GM03348 (cell line): ENCODE results near the gene PACS2.
"Not testable (repeated sequence)": the region's sequence is repeated elsewhere in the genome, so short reads cannot be mapped to it uniquely, and the experiment has no call there.

ENCODE experiments used
- DNase-seq: peaks from one replicate; pipeline ENCODE4 v3.0.0; 2012; ENCODE audit warnings: low spot score

Gene PACS2

DNA sequence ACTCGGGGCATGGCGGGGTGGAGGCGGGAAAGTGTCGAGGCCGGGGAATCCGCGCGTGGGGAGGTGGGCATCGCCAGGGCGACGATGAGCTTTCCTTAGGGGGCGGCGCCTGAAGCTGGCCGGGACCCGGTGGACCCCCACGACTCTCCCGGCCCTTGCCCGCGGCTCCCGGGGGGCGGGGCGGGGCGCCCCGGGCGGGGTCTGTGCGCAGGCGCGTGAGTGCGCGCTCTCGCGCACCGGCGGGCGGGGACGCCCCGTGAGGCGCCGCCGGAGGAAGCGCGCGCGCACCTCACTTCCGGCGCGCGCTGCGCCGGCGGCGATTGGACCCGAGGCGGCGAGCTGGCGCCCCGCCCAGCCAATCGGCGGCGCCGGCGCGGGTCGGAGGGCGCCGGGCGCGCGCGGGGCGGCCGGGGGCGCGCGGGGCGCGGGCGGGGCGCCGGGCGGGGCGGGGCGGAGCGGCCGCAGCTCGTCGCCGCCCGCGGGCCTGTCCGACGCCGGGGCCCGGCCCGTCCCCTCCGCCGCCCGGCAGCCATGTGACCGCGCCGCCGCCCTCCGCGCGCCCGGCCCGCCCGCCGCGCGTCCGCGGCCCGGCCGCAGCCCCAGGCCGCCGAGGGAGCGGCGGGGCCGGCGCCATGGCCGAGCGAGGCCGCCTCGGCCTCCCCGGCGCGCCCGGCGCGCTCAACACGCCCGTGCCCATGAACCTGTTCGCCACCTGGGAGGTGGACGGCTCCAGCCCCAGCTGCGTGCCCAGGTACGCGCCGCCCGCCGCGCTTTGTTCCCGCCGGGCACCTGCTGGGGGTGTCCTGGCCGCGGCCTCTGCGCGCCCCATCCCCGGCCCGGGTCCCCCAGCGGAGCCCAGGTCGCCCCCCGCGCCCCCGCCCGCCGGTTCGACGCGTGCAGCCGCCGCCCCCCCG, at the start of gene PACS2:
Gene PACS2 (plus strand): TSS at position 462 of the 914 bp plus-strand sequence. CDS start 171 bp downstream, at position 633.
- peak; percentile 100 for DNase-seq

DNA sequence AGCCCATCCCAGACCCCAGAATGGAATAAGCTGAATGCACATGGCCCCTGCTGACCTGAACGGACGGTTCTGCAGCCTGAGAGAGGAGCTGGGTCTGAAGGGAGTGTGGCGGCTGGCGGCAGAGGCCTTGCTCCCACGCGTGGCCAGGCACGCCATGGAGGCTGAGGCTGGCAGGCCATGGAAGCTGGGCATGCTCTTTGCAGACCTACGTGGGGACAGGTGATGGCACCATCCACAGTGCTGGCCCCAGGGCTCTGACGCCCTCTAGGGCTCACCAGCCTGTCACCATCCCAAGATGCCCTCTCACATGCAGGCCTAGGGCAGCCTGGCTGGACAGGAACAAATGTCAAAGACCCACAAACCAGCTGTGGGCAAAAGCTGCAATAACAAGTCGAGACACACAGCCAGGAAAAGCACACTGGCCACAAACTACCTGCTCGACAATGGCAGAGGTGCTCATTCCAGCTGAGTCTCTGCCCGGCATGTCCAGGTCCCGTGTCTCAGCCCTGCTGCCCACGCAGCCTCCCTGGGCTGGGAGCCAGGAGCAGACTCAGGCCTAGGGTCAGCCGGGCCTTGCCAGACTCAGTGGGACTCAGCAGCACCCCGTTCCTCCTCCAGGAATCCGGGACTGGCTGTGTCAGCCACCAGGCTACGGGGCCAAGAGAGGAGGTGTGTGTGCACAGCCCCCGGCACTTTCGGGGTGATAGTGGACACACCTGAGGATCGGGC, 46.6 kb upstream of the PACS2 start:
- DNase-seq, result no peak

DNA sequence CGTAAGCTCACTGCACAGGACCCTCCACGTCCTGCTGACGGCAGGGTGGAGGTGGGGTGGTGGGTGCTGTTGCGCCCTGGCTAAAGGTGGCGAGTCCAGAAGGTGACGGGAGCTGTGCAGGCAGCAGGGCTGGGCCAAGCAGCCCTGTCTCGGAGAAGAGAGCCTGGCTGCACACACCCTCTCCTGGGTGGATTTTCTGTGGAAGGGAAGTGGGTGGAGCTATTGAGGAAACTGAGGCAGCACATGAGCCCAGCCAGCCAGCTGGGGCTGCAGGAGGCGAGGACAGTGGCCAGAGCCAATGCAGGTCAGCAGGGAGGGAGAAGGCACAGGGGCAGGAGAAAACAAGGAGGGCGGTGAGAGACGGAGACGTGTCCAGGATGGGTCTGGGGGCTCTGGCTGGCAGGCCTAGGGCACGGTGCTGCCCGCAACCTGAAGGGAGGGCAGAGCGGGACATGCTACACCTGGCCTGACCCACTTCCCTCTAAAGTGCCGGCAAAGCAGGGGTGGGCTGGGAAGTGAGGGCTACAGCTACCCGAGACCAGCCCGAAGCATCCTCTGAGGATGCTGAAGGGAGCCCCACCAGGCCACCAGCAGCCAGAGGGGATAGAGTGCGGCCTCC, 45.7 kb upstream of the PACS2 start:
- no peak for DNase-seq

DNA sequence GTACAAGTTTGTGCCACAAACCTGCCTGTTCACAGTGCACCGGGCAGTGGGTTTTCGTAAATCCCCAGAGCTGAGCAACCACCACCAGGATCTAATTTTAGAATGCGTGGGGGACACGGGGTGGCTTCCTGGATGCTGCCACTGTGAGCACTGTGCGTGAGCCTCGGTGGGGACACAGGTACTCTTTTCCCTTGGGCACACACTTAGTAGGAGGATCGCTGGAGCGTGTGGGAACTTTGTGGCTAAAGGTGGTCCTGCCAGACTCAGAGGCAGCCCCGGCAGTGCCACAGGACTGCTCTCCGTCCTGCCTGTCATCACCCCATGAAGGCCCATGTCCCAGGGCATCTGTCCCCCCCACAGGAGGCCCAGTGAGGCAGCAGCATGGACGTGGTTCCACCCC, 45.1 kb upstream of the PACS2 start:
- no peak for DNase-seq

DNA sequence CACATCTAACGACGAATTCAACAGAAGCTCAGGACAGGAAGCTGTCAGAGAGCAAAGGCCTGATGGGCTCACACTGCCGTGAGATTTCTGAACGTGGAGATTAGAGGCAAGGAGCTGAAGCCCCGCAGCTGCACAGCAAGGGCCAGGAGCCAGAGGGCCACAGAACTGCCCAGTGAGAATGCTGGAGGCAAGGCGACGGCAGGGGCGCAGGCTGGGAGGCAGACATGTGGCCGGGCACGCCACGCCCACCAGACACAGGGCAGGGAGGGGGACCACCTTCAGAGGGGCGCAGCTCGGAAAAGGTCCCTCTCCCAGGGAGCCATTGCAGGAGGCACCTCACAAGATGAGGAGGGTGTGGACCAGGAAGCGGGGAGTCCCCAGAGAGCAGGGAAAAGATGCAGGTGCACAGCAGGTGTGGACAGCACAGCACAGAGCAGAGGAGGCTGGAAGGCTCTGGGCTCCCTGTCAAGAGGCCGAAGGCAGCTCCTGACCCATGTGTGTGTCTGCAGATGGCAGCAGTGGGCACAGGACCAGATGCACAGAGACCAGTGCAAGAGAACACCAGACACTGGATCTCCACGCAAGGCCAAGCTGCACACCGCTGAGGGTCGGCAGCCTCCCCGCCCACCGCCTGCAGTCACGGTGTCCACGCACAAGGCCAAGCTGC, 43.2 kb upstream of the PACS2 start:
- DNase-seq, result no peak

DNA sequence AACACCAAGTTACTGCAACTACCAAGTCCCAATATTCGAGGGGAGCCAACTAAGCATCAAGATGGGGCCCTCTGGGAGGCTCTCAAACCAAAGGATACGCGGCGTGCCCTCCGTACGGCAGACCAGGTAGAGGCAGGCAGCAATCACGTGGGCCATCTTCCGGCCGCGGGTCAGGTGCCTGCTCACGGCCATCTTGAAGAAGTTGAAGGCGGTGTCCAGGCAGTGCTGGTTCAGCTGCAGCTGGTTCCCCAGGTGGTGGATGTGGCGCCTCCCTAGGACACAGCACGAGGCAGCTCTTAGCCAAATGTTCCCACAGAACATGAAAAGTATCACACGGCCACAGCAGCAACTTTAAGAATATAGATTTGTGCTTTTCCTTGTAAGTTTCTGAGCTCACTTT, 41.9 kb upstream of the PACS2 start:
- DNase-seq, result no peak

DNA sequence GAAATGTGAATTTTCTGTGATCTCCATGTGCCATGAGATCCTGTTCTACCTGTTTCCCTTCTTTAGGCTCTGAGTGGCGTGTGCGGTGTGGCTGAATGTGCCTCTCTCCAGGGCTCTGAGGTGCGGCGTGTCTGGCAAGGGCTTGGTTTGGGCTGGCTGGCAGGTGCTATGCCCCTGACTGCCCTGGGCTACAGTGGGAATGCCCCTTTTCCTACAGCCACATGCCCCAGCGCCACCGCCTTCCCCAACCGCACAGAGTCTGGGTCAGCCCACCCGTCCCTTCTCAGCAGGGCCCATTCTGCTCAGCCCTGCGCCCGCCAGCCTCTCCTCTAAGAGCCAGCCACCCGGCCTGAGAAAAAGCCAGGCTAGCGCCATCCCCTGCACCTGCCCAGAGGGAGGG, 41.5 kb upstream of the PACS2 start:
- no peak for DNase-seq

DNA sequence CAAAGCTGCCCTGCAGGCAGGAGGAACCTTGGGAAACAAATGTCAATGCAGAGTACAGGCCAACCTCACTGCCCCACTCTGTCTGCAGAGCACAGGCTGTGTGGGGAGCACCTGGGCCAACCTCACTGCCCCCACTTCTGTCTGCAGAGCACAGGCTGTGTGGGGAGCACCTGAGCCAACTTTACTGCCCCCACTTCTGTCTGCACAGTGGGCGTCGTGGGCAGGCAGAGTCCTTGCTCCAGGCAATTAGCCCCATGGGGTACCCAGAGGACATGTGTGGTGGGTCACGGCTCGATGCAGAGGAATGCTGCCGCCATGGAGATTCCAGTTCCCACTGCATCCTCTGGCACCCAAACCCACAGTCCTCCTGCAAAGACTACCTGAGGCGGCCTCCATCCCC, 39.9 kb upstream of the PACS2 start:
- no peak for DNase-seq

DNA sequence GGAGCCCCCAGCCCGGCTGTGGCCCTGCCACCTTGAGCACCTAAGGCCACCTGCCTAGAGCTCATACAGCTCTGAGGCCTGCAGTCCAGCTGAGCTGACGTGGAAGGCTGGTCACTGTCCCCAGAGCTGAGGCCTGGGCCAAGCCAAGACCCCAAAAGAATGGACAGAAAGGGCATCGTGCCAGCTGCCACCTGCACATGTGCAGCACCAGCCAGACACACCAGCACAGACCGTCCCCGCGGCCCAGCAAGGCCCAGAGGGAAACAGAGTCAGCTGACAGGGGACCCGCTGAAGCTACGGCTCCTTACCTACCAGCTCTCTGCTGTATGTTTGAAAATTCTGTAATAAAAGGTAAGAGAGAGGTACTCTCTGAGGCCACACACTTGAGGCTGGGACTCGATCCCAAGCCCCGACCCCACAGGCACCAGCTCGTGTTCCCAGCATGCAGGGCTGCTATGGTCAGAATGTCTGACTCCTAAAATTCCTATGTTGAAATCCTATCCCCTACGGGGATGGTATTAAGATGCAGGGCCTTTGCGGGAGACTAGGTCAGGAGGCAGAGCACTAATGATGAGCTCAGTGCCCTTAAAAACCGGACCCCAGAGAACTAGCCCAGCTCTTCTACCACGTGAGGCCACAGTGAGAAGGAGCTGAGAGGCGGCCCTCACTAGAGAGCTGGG, 39.1 kb upstream of the PACS2 start:
- peak; percentile 74 for DNase-seq

DNA sequence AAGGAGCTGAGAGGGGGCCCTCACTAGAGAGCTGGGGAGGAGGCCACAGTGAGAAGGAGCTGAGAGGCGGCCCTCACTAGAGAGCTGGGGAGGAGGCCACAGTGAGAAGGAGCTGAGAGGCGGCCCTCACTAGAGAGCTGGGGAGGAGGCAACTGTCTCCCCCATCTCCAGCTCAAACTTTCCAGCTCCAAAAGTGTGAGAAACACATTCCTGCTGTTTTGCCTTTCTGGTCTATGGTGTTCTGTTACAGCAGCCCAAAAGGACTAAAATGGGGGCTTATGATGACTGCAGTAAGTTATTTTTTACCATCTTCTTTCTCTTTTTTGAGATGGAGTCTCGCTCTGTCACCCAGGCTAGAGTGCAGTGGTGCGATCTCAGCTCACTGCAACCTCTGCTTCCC, 37.1 kb upstream of the PACS2 start:
- DNase-seq, result not testable (repeated sequence)

DNA sequence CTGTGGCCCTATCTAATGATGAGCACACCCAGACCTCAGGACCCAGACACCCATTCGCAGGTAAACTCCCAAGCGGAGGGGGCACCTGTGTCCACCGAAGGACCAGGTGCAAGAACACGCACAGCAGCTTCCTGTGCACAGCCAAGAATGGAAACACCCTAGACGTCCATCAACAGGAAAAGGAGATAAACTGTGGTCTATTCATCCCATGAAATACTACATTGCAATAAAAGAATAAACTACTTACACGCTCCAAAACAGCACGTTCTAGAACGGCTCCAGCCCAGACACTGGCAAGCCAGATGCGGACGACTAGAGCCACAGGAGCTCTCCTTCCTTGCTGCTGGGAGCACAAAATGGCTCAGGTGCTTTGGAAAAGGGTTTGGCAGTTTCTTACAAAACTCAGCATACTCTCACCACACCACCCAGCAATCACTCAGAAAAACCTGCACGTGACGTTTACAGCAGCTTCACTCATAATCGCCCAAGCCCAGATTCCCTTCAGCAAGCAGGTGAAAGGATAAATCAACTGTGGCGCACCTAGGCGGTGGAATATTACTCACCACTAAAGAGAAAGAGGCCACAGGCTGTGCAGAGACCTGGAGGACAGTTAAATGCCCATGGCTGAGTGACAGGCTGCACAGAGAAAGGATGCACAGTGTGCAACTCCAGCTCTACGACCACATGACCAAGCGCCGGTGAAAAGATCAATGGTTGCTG, 34.7 kb upstream of the PACS2 start:
- no peak for DNase-seq

DNA sequence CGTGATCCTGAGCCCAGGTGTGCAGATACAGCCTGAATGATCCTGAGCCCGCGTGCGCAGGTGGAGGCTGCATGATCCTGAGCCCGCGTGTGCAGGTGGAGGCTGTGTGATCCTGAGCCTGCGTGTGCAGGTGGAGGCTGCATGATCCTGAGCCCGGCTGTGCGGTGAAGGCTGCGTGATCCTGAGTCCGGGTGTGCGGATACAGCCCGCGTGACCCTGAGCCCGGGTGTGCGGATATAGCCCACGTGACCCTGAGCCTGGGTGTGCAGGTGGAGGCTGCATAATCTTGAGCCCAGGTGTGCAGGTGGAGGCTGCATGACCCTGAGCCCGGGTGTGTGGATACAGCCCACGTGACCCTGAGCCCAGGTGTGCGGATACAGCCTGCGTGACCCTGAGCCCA, 34.0 kb upstream of the PACS2 start:
- no peak for DNase-seq

DNA sequence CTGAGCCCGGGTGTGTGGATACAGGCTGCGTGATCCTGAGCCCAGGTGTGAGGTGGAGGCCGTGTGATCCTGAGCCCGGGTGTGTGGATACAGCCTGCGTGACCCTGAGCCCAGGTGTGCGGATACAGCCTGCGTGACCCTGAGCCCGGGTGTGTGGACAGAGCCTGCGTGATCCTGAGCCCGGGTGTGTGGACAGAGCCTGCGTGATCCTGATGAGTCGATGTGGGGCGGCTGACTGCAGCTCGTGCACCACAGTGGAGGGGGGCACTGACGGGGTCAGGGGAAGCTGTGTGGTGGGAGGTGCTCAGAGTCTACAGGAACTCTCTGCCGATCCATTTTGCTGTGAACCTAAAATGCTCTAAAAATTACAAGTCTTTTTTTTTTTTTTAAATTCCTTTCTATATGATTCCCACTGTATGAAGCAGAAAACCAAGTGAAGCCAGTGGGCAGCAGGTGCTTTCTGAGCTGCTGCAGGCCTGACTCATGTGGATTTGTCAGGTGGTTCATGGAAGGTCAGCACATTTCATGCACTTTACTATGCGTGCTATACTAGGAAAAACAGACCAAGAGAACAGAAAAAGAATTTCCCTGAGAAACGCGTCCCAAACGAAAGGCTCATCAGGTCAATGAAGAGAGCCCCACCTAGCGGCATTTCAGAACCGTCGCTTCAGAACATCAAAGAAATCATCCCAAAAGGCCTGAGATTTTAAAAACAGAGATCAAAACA, 33.0 kb upstream of the PACS2 start:
- peak; percentile 77 for DNase-seq

DNA sequence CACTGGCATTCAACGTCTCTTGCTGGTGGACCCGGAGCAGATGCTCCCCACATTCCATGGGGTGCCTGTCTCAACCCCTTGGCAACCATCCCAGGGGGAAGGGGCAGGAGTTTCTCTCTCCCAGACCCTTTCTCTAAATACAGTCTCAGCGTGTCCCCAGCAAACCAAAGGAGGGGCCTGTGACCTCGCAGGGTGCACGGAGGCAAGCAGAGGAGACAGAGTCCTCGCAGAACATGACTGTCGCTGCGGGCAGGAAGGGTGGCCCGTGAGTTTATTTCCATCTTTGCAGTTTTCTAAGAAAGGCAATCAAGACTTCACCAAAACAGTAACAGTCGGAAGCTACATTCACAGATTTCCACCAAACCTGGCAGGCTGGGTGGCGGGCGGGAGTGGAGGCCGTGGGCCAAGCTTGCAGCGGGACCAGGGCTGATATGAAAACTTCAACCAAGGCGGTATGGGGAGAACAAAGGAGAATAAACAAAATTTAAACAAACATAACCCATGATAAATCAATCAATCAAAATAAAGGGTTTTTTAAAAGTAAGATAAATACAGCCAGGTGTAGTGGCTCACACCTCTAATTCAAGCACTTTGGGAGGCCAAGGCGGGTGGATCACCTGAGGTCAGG, 32.3 kb upstream of the PACS2 start:
- DNase-seq, result no peak

DNA sequence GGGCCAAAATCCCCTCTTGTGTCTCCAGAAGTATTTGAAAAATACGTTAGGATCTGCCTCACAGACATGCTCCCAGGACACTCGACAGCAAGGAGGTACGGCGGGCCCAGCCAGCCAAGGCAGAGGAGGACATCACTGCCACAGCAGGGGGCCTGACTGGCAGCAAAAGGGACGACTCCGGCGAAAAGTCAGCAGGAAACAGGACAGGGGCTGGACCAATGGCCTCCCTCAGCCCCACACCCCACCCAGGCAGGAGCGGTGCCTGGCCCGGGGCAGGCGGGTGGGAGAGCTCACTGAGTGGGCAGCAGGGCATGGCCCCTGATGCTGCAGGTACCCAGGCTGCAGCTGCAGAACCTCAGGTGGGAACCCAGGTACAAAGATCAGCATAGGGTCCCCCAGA, 31.5 kb upstream of the PACS2 start:
- no peak for DNase-seq

DNA sequence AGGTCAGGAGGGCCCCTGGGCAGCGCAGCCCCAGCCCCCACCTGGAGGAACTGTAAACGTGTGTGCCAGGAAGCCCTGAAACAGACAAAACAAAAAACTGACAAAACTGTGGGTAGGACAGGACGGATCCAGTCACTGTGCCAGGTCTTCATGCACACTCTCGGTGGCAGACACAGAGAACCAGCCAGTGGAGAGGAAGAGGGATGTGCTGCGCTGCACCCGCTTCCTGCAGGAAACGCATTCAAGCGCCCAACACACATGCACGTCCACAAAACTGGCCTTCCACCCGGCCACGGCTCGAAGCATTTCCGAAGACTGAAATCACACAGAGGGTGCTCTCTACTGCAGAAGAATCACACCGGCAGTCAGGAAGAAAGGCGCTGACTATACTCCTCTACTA, 30.6 kb upstream of the PACS2 start:
- DNase-seq, result no peak

DNA sequence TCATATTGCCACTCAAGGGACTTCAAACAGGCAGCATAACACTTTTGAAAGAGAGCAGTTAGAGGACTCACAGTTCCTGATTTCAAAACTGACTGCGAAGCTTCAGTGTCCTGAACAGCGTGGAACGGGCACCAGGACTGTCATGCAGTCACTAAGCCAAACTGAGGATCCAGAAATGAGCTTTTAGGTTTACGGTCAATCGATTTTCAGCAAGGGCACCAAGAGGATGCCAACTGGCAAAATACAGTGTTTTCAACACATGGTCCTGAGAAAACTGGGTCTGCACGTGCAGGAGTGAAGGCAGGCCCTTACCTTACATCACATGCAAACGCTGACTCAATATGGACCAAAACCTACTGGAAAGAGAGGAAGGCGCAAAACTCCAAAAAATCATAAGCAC, 29.4 kb upstream of the PACS2 start:
- DNase-seq, result no peak

DNA sequence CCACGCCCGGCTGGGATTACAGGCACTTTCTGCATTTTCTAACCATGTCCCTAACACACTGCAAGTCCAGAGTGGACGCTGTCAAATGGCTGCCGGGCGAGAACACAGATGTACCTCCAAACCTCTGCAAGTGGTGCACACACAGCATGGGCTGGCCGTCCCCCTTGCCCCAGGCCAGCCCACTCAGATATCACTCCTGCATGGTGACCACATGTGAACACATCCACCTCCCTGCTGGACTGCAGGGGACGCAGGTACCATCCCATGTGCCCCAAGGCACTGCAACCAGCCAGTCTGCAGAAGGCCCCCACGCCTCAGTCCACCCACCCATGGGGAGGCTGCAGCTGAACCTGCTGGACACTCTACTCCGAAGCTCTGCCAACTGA, 27.8 kb upstream of the PACS2 start:
- no peak for DNase-seq

DNA sequence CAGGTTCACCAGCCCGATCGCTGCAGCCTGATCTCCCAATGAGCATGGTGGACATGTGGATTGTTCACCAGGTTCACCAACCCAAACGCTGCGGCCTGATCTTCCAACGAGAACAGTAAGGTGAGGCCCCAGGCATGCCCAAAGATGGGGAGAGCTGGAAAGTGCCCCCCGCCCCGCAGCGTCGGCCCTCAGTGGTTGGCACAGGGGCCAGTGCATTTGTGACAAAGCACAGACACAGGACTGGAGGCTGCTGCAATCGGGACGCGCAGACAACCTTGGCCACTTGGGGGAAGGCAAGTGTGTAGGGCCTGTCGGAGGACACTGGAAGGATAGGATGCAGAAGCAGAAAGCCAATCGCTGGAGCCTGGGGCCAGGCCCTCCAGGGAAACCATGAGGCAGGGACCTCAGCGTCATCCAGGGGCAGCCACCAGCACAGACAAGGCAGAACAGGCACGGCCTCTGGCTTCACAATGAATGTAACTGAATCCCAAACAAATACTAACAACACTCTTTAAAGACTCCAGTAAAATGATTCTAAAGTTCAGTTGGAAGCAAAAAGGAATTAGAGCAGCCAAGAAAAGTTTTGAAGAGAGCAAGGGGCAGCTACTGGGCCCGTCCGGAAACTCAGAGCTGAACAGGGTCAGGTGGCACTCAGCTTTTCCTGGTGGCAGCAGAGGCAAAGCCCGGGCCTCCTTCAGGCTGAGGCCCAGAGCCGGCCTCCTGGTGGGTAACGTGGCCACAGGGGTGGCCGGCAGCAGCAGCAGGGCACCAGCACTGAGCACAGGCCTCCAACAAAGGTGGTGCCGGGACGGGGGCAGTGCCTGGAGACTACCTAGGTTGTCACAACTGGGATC, 27.1 kb upstream of the PACS2 start:
- no peak for DNase-seq
